Endodermal cell (in vitro differentiated cells): ENCODE data around the gene BRD1. TPM values are rescaled to one million over a fixed set of nuclear protein-coding genes. Genes with fewer than 3 reads are reported as not detected.

ENCODE experiments used
- DNase-seq: peaks from one replicate; pipeline ENCODE4 v3.0.0-alpha.2; 2017
- H3K27ac ChIP-seq: 2 replicates; pipeline ENCODE4 v1.5.1; 2013; ENCODE audit warnings: mild to moderate bottlenecking, low read depth, low read length, moderate library complexity
- H3K27me3 ChIP-seq: 2 replicates; pipeline ENCODE4 v1.6.1; 2013; ENCODE audit warnings: mild to moderate bottlenecking, low read length, moderate library complexity; ENCODE audit not compliant: insufficient read depth, control insufficient read depth, poor library complexity, severe bottlenecking
- H3K36me3 ChIP-seq: 2 replicates; pipeline ENCODE4 v1.7.0; 2013; ENCODE audit warnings: mild to moderate bottlenecking, low read length, moderate library complexity; ENCODE audit not compliant: control insufficient read depth, insufficient read depth
- H3K4me1 ChIP-seq: one replicate; pipeline ENCODE4 v1.7.0; 2013; ENCODE audit warnings: low read length; ENCODE audit not compliant: control insufficient read depth, insufficient read depth
- H3K4me3 ChIP-seq: 2 replicates; pipeline ENCODE4 v1.5.1; 2013; ENCODE audit warnings: mild to moderate bottlenecking, low read length, moderate library complexity
- H3K9ac ChIP-seq: 2 replicates; pipeline ENCODE4 v1.6.1; 2013; ENCODE audit warnings: mild to moderate bottlenecking, low read length, moderate library complexity; ENCODE audit not compliant: poor library complexity, severe bottlenecking; ENCODE audit errors: extremely low read depth
- H3K9me3 ChIP-seq: 2 replicates; pipeline ENCODE4 v1.6.1; 2013; ENCODE audit warnings: mild to moderate bottlenecking, low read length, moderate library complexity; ENCODE audit not compliant: control insufficient read depth
- H3K27ac Mint-ChIP-seq: 2 replicates; pipeline ENCODE4 v1.8.0; 2020; ENCODE audit warnings: mixed read lengths
- H3K27me3 Mint-ChIP-seq: 2 replicates; pipeline ENCODE4 v1.8.0; 2021; ENCODE audit warnings: mild to moderate bottlenecking, mixed read lengths; ENCODE audit not compliant: insufficient read depth
- H3K36me3 Mint-ChIP-seq: 2 replicates; pipeline ENCODE4 v1.8.0; 2020; ENCODE audit warnings: low read depth, mixed read lengths
- H3K4me1 Mint-ChIP-seq: 2 replicates; pipeline ENCODE4 v1.8.0; 2020; ENCODE audit warnings: mixed read lengths
- H3K4me3 Mint-ChIP-seq: 2 replicates; pipeline ENCODE4 v1.8.0; 2020; ENCODE audit warnings: mild to moderate bottlenecking, moderate library complexity, mixed read lengths
- H3K9me3 Mint-ChIP-seq: 2 replicates; pipeline ENCODE4 v1.8.0; 2020; ENCODE audit warnings: mild to moderate bottlenecking, mixed read lengths
- CTCF ChIP-seq: fragments of 200-600 bp; sonication (generic); conservative IDR thresholded peaks from 2 replicates; pipeline ENCODE4 v1.5.0; 2021; ENCODE audit warnings: antibody characterized with exemption, mild to moderate bottlenecking
- WGBS, 2 experiments: methylation state at CpG; one replicate each; pipeline versions ENCODE4 v1.1.5 to v1.1.7; 2013; ENCODE audit warnings: missing lambda C conversion rate in 2 of 2, mixed read lengths in 1 of 2; ENCODE audit not compliant: insufficient coverage in 1 of 2, insufficient read length in 1 of 2; 5-methylcytosine and 5-hydroxymethylcytosine counted together
- total RNA-seq, 2 donors: library from RNA; stranded (reverse); fragmentation: NEBNext Ultra II Directional in 1 of 2; extraction: Animal tissue kit (Norgen Biotek cat#: 25700) in 1 of 2; gene quantifications; 2 replicates in 1 of 2; 3 replicates in 1 of 2; pipeline ENCODE4 v1.2.1, GENCODE V29; 2021

BRD1 gene
- total RNA-seq, 2 donors from 2014 or later: 49.5 to 54.9 TPM

GRCh38 chr22:49765951-49766350, 61.7 kb downstream of the BRD1 start:
- no peaks in the 10 kb centered on the region for H3K36me3 ChIP-seq
- Mint-ChIP-seq H3K27ac (no peak overlapping the region), H3K27me3 (no peaks in the 10 kb centered on the region), H3K4me3 (no peak overlapping the region), H3K9me3 (peaks cover 12% of the 10 kb centered on the region), H3K4me1 (no peaks in the 10 kb centered on the region), H3K36me3 (peaks cover 6% of the 10 kb centered on the region)
- no peaks in the 10 kb centered on the region for H3K4me1 ChIP-seq
- no peaks in the 10 kb centered on the region for H3K27me3 ChIP-seq
- no peak overlapping the region for H3K27ac ChIP-seq
- no peak overlapping the region for H3K9ac ChIP-seq
- 84 to 98% methylated on average over 9 to 12 of the region's 12 CpGs for WGBS, 2 experiments
- DNase-seq: peak; percentile 36
- H3K4me3 ChIP-seq: no peak overlapping the region
- peaks cover 9% of the 10 kb centered on the region for H3K9me3 ChIP-seq
- TF ChIP-seq CTCF: no peak

GRCh38 chr22:49765091-49765771, 62.4 kb downstream of the BRD1 start:
- Histone ChIP-seq H3K9ac (no peak overlapping the region), H3K36me3 (no peaks in the 10 kb centered on the region), H3K4me1 (no peaks in the 10 kb centered on the region), H3K4me3 (no peak overlapping the region), H3K27me3 (no peaks in the 10 kb centered on the region), H3K9me3 (peaks cover 9% of the 10 kb centered on the region), H3K27ac (no peak overlapping the region)
- H3K4me1 Mint-ChIP-seq: no peaks in the 10 kb centered on the region
- no peak overlapping the region for H3K27ac Mint-ChIP-seq
- H3K27me3 Mint-ChIP-seq: no peaks in the 10 kb centered on the region
- whole genome bisulfite sequencing, 2 experiments: 85 to 91% methylated on average over 7 to 17 of the region's 17 CpGs
- peaks cover 12% of the 10 kb centered on the region for H3K9me3 Mint-ChIP-seq
- no peak overlapping the region for H3K4me3 Mint-ChIP-seq
- TF ChIP-seq CTCF: no peak
- peaks cover 6% of the 10 kb centered on the region for H3K36me3 Mint-ChIP-seq
- DNase-seq: peak; percentile 42

- TF ChIP-seq CTCF: no peak
- 75 to 87% methylated on average over 16 to 24 of the region's 24 CpGs for WGBS, 2 experiments
- Mint-ChIP-seq H3K4me3 (no peak overlapping the region), H3K27me3 (no peaks in the 10 kb centered on the region), H3K27ac (no peak overlapping the region), H3K4me1 (no peaks in the 10 kb centered on the region), H3K36me3 (peaks cover 6% of the 10 kb centered on the region), H3K9me3 (peaks cover 12% of the 10 kb centered on the region)
- Histone ChIP-seq H3K4me3 (no peak overlapping the region), H3K36me3 (no peaks in the 10 kb centered on the region), H3K9me3 (peaks cover 9% of the 10 kb centered on the region), H3K27ac (no peak overlapping the region), H3K27me3 (no peaks in the 10 kb centered on the region), H3K9ac (no peak overlapping the region), H3K4me1 (no peaks in the 10 kb centered on the region)
- peak; percentile 56 for DNase-seq
Observed at GRCh38 chr22:49764127-49764581, 63.5 kb downstream of the BRD1 start.
